Neural crest cell (in vitro differentiated cells): ENCODE data around the gene GRAMD4. TPM values are rescaled to one million over a fixed set of nuclear protein-coding genes. Genes with fewer than 3 reads are reported as not detected.

Experiments used
- DNase-seq: peaks from one replicate; pipeline ENCODE4 v3.0.0; 2021; ENCODE audit warnings: low read depth, mixed read lengths, low spot score
- H3K27ac Mint-ChIP-seq: one replicate; pipeline ENCODE4 v1.8.0; 2021; ENCODE audit warnings: mild to moderate bottlenecking, mixed read lengths; ENCODE audit not compliant: unreplicated experiment
- H3K27me3 Mint-ChIP-seq: 2 replicates; pipeline ENCODE4 v1.8.0; 2021; ENCODE audit warnings: low read depth, mild to moderate bottlenecking, mixed read lengths
- H3K36me3 Mint-ChIP-seq: 2 replicates; pipeline ENCODE4 v1.8.0; 2021; ENCODE audit warnings: low read depth, mild to moderate bottlenecking, mixed read lengths
- H3K4me1 Mint-ChIP-seq: 2 replicates; pipeline ENCODE4 v1.8.0; 2021; ENCODE audit warnings: mixed read lengths
- H3K4me3 Mint-ChIP-seq: one replicate; pipeline ENCODE4 v1.8.0; 2021; ENCODE audit warnings: mild to moderate bottlenecking, mixed read lengths
- H3K9me3 Mint-ChIP-seq: 2 replicates; pipeline ENCODE4 v1.8.0; 2021; ENCODE audit warnings: mixed read lengths
- total RNA-seq: library from RNA; stranded (reverse); gene quantifications from 2 replicates; pipeline ENCODE4 v1.2.1, GENCODE V29; 2021
- TF ChIP-seq, protein P1 (sequence below): fragments of 200-600 bp; sonication (generic); conservative IDR thresholded peaks from 2 replicates; pipeline ENCODE4 v1.5.0; 2021; ENCODE audit warnings: antibody characterized with exemption, mild to moderate bottlenecking

Gene GRAMD4
- total RNA-seq, 1 donor from 2014 or later = 34.1 TPM

DNA sequence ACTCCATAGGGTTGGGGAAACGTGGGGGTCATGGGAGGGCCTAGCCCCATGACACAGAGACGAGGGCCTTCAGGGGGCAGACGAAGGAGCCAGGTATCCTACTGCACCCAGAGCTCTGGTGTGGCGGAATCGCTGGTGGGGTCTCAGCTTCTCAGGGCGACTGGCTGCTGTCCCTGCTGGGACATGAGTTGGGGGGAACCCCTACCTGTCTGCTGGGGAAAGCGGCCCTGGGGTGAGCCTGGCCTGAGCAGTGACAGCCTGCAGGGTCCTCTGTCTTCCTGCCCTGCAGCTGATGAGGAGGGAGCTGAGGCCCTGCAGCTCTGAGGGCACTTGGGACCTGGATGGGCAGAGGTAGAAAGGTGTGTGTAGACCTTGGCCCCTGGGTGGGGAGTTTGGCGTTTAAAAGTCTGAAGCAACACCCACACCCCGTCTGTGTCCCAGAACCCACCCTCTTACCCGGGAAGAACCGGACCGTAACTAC, 33.6 kb upstream of the GRAMD4 start:
- TF ChIP-seq, protein P1, sequence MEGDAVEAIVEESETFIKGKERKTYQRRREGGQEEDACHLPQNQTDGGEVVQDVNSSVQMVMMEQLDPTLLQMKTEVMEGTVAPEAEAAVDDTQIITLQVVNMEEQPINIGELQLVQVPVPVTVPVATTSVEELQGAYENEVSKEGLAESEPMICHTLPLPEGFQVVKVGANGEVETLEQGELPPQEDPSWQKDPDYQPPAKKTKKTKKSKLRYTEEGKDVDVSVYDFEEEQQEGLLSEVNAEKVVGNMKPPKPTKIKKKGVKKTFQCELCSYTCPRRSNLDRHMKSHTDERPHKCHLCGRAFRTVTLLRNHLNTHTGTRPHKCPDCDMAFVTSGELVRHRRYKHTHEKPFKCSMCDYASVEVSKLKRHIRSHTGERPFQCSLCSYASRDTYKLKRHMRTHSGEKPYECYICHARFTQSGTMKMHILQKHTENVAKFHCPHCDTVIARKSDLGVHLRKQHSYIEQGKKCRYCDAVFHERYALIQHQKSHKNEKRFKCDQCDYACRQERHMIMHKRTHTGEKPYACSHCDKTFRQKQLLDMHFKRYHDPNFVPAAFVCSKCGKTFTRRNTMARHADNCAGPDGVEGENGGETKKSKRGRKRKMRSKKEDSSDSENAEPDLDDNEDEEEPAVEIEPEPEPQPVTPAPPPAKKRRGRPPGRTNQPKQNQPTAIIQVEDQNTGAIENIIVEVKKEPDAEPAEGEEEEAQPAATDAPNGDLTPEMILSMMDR = no peak
- no peak for DNase-seq
- Mint-ChIP-seq H3K27me3 (peaks cover 27% of the 10 kb centered on the region), H3K9me3 (no peaks in the 10 kb centered on the region), H3K36me3 (no peaks in the 10 kb centered on the region), H3K27ac (no peak overlapping the region), H3K4me1 (peaks cover 6% of the 10 kb centered on the region), H3K4me3 (no peak overlapping the region)

DNA sequence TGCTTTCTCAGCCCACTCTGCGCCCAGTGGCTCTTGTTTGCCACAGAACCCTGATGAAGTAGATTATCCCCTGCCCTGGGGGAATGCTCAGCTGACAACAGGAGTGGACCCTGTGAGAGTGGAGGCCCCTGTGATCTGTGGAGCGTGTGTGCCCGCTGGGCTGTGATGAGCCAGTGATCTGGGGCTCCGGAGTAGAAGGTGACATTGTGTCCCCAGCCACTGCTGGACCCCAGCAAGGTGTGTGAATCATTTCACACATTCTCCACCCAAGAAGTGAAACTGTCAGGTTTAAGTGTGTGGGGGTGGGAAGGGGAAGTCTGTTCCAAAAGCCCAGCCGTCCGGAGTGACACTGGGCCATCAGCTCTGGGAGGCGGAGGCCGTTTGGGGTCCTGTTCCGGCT, 33.1 kb upstream of the GRAMD4 start:
- no peak for DNase-seq
- Mint-ChIP-seq H3K4me3 (no peak overlapping the region), H3K36me3 (no peaks in the 10 kb centered on the region), H3K4me1 (peaks cover 8% of the 10 kb centered on the region), H3K27me3 (peaks cover 27% of the 10 kb centered on the region), H3K27ac (no peak overlapping the region), H3K9me3 (no peaks in the 10 kb centered on the region)
- TF ChIP-seq, protein P1 = no peak

- Mint-ChIP-seq H3K36me3 (no peaks in the 10 kb centered on the region), H3K4me1 (peaks cover 14% of the 10 kb centered on the region), H3K9me3 (no peaks in the 10 kb centered on the region), H3K4me3 (no peak overlapping the region), H3K27ac (no peak overlapping the region), H3K27me3 (peaks cover 27% of the 10 kb centered on the region)
- TF ChIP-seq, protein P1 = no peak
- no peak for DNase-seq
These were observed 32.5 kb upstream of the GRAMD4 start for GRCh38 chr22:46587492-46588278.

DNA sequence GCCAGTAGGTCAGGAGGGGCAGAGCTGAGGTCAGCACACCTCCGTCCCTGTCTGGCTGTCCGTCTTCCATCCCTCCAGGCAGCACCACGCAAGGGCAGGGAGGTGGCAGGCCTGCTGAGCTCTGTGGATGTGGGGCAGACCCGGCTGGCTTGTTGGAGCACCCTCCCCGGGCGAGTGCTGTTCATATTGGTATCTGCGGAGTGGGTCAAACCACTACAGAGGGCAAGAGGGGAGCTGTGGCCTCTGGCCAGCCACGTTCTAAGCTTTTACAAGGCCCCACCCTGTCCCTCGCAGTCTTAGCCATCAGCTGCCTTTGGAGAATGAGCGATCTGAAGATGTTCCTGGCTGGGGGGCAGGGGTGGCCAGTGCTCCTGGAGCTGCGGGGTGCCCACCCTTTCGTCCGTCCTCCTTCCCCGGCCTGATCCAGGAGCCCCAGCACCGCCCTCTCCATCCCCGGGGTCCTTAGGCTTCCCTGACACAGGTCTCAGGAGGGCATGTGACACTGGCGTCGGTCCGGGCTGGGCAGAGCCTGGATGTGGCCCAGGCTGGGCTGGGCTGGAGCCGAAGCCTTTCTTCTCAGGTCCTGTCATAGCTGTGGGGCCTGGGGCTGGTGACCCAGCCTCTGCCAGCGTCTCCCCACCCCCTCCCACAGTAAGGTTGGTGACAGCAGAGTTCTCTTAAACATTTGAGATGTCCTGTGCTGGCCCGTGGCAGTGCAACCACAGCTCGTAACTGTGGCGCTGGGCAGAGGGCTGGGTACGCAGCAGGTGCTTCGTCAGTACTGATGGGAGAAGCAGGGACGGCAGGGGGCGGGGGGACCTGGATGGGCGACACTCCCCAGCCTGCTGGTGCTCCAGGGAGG, 31.7 kb upstream of the GRAMD4 start:
- Mint-ChIP-seq H3K9me3 (no peaks in the 10 kb centered on the region), H3K36me3 (no peaks in the 10 kb centered on the region), H3K4me3 (no peak overlapping the region), H3K27me3 (peaks cover 22% of the 10 kb centered on the region), H3K27ac (no peak overlapping the region), H3K4me1 (peaks cover 17% of the 10 kb centered on the region)
- no peak for DNase-seq
- TF ChIP-seq, protein P1 = no peak

DNA sequence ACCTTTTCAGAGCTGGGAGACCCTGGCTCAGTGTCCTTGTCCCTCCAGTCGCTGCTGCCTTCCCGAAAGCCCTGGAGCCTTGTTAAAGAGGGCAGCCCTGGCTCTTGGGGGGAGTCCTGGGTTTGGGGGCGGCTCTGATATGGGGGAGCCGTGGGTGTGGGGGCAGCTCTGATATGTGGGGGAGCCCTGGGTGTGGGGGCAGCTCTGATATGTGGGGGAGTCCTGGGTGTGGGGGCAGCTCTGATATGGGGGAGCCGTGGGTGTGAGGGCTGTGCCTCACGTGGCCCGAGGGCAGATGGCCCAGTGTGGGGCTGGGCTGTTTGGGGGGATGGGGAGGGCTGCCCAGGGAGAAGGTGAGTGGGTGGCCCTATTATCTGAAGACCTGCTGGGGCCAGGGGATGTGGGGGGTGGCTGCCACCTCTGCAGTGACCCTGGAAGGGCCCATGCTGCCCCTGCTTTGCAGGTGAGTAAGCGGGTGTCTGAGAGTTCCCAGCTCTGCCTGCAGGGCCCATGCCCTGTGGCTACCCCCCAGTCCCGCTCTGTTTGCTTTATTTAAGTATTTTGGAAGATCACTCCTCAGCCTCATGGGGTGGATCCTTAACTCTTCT, 30.9 kb upstream of the GRAMD4 start:
- TF ChIP-seq, protein P1 = no peak
- Mint-ChIP-seq H3K4me3 (no peak overlapping the region), H3K27me3 (peaks cover 14% of the 10 kb centered on the region), H3K4me1 (peaks cover 13% of the 10 kb centered on the region), H3K27ac (no peak overlapping the region), H3K36me3 (no peaks in the 10 kb centered on the region), H3K9me3 (no peaks in the 10 kb centered on the region)
- no peak for DNase-seq
